ENCODE measurements around the gene CPNE6. TPM values are rescaled to one million over a fixed set of nuclear protein-coding genes. Genes with fewer than 3 reads are reported as not detected.

Gene CPNE6
- polyA plus RNA-seq, 1 experiment: not detected

DNA sequence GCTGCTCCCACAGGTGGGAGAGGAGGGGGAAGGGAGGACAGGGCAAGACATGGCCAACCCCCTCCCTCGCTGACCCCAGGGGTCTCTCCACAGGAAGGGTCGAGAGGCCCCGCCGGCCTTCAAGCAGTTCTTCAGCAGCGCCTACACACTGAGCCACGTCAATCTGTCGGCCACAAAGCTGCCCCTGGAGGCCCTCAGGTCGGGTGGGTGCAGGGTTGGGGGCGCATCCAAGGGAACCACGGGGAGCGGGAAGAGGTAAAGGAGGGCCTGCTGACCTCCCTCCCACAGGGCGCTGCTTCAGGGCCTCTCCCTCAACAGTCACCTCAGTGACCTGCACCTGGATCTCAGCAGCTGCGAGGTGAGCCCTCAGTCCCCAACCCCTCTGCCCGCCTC, 13.5 kb upstream of the CPNE6 start:
- ChIA-PET POLR2A (interaction anchor here (0.6 kb wide), 1 partner anchor 49 kb away, joined by 3 read pairs; no protein-coding TSS in a partner anchor), CTCF (interaction anchor here (0.8 to 10.8 kb wide), 31 partner anchors 8 to 251 kb away, joined by 3 to 200 read pairs (median 6); partner anchors contain the start of genes CIDEB, CPNE6, DCAF11 and DHRS1)
- Histone ChIP-seq H3K4me3 (ENCODE audit: low read depth, low read length) (no peak overlapping the region), H3K27me3 (ENCODE audit: control insufficient read depth, insufficient read depth, low read length) (peaks cover 10% of the 10 kb centered on the region), H3K36me3 (ENCODE audit: control insufficient read depth, insufficient read depth, low read length) (no peaks in the 10 kb centered on the region)
- no peak for DNase-seq (ENCODE audit: low read depth)
- no peak for TF ChIP-seq CTCF (IDR thresholded peaks at IDR 0.05; ENCODE audit: insufficient read depth, low read depth, low read length)

- no peak overlapping the region for H3K4me3 ChIP-seq (ENCODE audit: low read depth, low read length)
- peaks cover 10% of the 10 kb centered on the region for H3K27me3 ChIP-seq (ENCODE audit: control insufficient read depth, insufficient read depth, low read length)
- DNase-seq (ENCODE audit: low read depth): no peak
- TF ChIP-seq CTCF (IDR thresholded peaks at IDR 0.05; ENCODE audit: insufficient read depth, low read depth, low read length): peak; percentile 86
- CTCF ChIA-PET: interaction anchor here (0.7 to 10.8 kb wide), 32 partner anchors 8 to 377 kb away, joined by 3 to 200 read pairs (median 6); partner anchors contain the start of genes CIDEB, CPNE6, DCAF11 and DHRS1
- POLR2A ChIA-PET: interaction anchor here (0.6 kb wide), 1 partner anchor 48 kb away, joined by 3 read pairs; no protein-coding TSS in a partner anchor
- H3K36me3 ChIP-seq (ENCODE audit: control insufficient read depth, insufficient read depth, low read length): no peaks in the 10 kb centered on the region
Measured at GRCh38 chr14:24058260-24058950, 13.0 kb upstream of the CPNE6 start.

DNA sequence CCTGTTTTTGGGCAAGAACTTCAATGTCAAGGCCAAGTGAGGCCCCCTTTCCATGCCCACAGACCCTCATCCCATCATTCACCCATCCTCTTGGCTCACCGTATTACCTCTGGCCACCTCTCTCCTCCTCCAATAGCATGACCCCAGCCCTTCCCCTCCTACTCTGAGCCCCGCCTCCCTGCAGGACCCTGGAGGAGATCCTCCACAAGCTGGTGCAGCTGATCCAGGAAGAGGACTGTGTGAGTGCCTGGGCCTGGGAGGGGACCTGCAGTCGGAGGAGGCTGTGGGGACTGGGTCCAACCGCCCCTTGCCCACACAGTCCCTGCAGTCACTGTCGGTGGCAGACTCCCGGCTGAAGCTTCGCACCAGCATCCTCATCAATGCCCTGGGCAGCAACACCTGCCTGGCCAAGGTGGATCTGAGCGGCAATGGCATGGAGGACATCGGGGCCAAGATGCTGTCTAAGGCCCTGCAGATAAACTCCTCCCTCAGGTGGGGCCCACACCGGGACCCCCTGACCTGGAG, 12.3 kb upstream of the CPNE6 start:
- DNase-seq (ENCODE audit: low read depth): no peak
- no peak for TF ChIP-seq CTCF (IDR thresholded peaks at IDR 0.05; ENCODE audit: insufficient read depth, low read depth, low read length)
- ChIA-PET CTCF (interaction anchor here (0.7 to 10.8 kb wide), 25 partner anchors 9 to 377 kb away, joined by 3 to 200 read pairs (median 7); partner anchors contain the start of genes CPNE6, DCAF11, IRF9 and NRL), POLR2A (no interaction called here)
- Histone ChIP-seq H3K27me3 (ENCODE audit: control insufficient read depth, insufficient read depth, low read length) (peaks cover 10% of the 10 kb centered on the region), H3K4me3 (ENCODE audit: low read depth, low read length) (no peak overlapping the region), H3K36me3 (ENCODE audit: control insufficient read depth, insufficient read depth, low read length) (no peaks in the 10 kb centered on the region)

DNA sequence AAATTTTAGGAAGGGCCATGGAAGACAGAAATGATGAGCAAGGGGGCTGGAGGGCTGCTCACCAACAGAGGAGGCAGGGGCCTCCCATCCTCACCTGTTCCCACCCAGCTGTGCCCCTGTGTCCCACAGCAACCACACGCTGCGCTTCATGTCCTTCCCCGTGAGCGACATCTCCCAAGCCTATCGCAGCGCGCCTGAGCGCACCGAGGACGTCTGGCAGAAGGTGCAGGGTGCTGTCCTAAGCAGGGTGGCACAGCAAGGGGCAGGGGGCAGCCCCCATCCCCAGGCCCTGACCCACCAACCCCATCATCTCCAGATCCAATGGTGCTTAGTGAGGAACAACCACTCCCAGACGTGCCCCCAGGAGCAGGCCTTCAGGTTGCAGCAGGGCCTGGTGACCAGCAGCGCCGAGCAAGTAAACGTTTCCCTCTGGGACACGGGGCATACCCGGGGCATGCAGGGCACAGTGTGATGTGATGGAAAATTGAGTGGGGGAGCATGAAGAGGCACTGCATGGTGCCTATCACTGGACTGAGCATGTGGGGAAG, 11.4 kb upstream of the CPNE6 start:
- DNase-seq (ENCODE audit: low read depth): no peak
- POLR2A ChIA-PET: no interaction called here
- Histone ChIP-seq H3K4me3 (ENCODE audit: low read depth, low read length) (no peak overlapping the region), H3K36me3 (ENCODE audit: control insufficient read depth, insufficient read depth, low read length) (no peaks in the 10 kb centered on the region), H3K27me3 (ENCODE audit: control insufficient read depth, insufficient read depth, low read length) (peaks cover 6% of the 10 kb centered on the region)
- CTCF ChIA-PET: interaction anchor here (1.7 to 10.8 kb wide), 6 partner anchors 9 to 49 kb away, joined by 4 to 200 read pairs (median 24); partner anchors contain the start of genes CPNE6 and PCK2
- no peak for TF ChIP-seq CTCF (IDR thresholded peaks at IDR 0.05; ENCODE audit: insufficient read depth, low read depth, low read length)

DNA sequence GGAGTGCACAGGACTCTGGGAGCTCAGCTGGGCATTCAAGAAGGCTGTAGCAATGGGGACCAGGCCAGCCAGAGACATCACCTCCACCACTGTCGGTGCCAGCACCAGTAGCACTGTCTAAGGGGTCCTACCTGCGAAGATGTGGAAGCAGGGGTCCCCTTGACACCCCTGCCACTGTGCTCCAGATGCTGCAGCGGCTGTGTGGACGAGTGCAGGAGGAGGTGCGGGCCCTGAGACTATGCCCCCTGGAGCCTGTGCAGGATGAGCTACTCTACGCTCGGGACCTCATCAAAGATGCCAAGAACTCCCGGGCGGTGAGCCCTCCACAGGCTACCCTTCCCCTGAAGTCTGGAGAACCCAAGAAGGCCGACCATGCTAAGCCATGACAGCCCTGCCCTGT, 10.9 kb upstream of the CPNE6 start:
- Histone ChIP-seq H3K27me3 (ENCODE audit: control insufficient read depth, insufficient read depth, low read length) (peaks cover 8% of the 10 kb centered on the region), H3K4me3 (ENCODE audit: low read depth, low read length) (no peak overlapping the region), H3K36me3 (ENCODE audit: control insufficient read depth, insufficient read depth, low read length) (no peaks in the 10 kb centered on the region)
- no peak for DNase-seq (ENCODE audit: low read depth)
- ChIA-PET CTCF (interaction anchor here (0.6 to 10.8 kb wide), 6 partner anchors 20 to 163 kb away, joined by 3 to 200 read pairs (median 10); partner anchors contain the start of gene PCK2), POLR2A (no interaction called here)
- no peak for TF ChIP-seq CTCF (IDR thresholded peaks at IDR 0.05; ENCODE audit: insufficient read depth, low read depth, low read length)

Measured in BJ (cell line).